HepG2 (cell line): ENCODE data around the gene IQCE. TPM values are rescaled to one million over a fixed set of nuclear protein-coding genes. Genes with fewer than 3 reads are reported as not detected.

Experiments used
- ETV5 ChIP-seq: IDR thresholded peaks from 2 replicates; pipeline ENCODE4 v1.6.1; 2018; ENCODE audit warnings: missing biosample characterization, missing genetic modification reagents, inconsistent platforms, borderline replicate concordance
- GMEB1 ChIP-seq: sonication (generic); formaldehyde crosslinking; IDR thresholded peaks from 2 replicates; pipeline ENCODE4 v1.5.1; 2020; ENCODE audit warnings: missing genetic modification reagents, mild to moderate bottlenecking, borderline replicate concordance
- KDM5B ChIP-seq: sonication (generic); formaldehyde crosslinking; IDR thresholded peaks from 2 replicates; pipeline ENCODE4 v1.4.0; 2020; ENCODE audit warnings: missing genetic modification reagents, mild to moderate bottlenecking, borderline replicate concordance
- RAD21 ChIP-seq: fragments of 450-650 bp; formaldehyde crosslinking; IDR thresholded peaks from 2 replicates; pipeline ENCODE4 v1.5.0; 2020; ENCODE audit warnings: mild to moderate bottlenecking
- SALL1 ChIP-seq: sonication (generic); formaldehyde crosslinking; IDR thresholded peaks from 2 replicates; pipeline ENCODE4 v1.8.0; 2022; ENCODE audit warnings: mild to moderate bottlenecking, missing genetic modification reagents
- SKIL ChIP-seq: sonication (generic); formaldehyde crosslinking; IDR thresholded peaks from 2 replicates; pipeline ENCODE4 v1.8.0; 2022; ENCODE audit warnings: missing genetic modification reagents, mild to moderate bottlenecking, moderate library complexity, borderline replicate concordance
- SMARCC2 ChIP-seq: fragments of 450-650 bp; IDR thresholded peaks from 2 replicates; pipeline ENCODE4 v1.6.1; 2017; ENCODE audit warnings: antibody characterized with exemption, mild to moderate bottlenecking
- SRY ChIP-seq: sonication (generic); formaldehyde crosslinking; IDR thresholded peaks from 2 replicates; pipeline ENCODE4 v1.8.0; 2022; ENCODE audit warnings: mild to moderate bottlenecking, missing genetic modification reagents
- STAG1 ChIP-seq: sonication (generic); formaldehyde crosslinking; IDR thresholded peaks from 2 replicates; pipeline ENCODE4 v1.4.0; 2020; ENCODE audit warnings: missing genetic modification reagents
- ZNF331 ChIP-seq: sonication (generic); formaldehyde crosslinking; IDR thresholded peaks from 2 replicates; pipeline ENCODE4 v1.4.0; 2020; ENCODE audit warnings: missing genetic modification reagents
- ZNF703 ChIP-seq: sonication (generic); formaldehyde crosslinking; IDR thresholded peaks from 2 replicates; pipeline ENCODE4 v1.5.1; 2020; ENCODE audit warnings: missing genetic modification reagents, mild to moderate bottlenecking, moderate library complexity, borderline replicate concordance
- ZNF770 ChIP-seq: sonication (generic); formaldehyde crosslinking; IDR thresholded peaks from 2 replicates; pipeline ENCODE4 v1.5.0; 2020; ENCODE audit warnings: mild to moderate bottlenecking, missing genetic modification reagents
- ZNF788 ChIP-seq: sonication (generic); formaldehyde crosslinking; IDR thresholded peaks from 2 replicates; pipeline ENCODE4 v1.5.0; 2020; ENCODE audit warnings: mild to moderate bottlenecking, missing genetic modification reagents, borderline replicate concordance
- ZUFSP ChIP-seq: sonication (generic); formaldehyde crosslinking; IDR thresholded peaks from 2 replicates; pipeline ENCODE4 v1.9.0; 2021; ENCODE audit warnings: missing genetic modification reagents, mild to moderate bottlenecking, borderline replicate concordance
- polyA plus RNA-seq, 8 experiments: library from polyadenylated mRNA; depleted of rRNA in 3 of 8; stranded (reverse) in 7 of 8; unstranded in 1 of 8; fragments of >200 nt; fragmentation: Illumina TruSeq in 4 of 8; extraction: Trizol in 4 of 8; gene quantifications; 2 replicates each; pipeline versions ENCODE4 v1.2.1 to v1.2.3, GENCODE V29; 2011 to 2016; ENCODE audit warnings: low read depth in 4 of 8, missing spikeins in 1 of 8, mixed read lengths in 1 of 8; ENCODE audit not compliant: insufficient read depth in 1 of 8
- total RNA-seq, 5 experiments: library from RNA; depleted of rRNA; stranded (reverse); fragments of >200 nt; fragmentation: Illumina TruSeq; extraction: Trizol; gene quantifications; 2 replicates each; pipeline ENCODE4 v1.2.3, GENCODE V29; 2016; ENCODE audit warnings: low read depth in 1 of 5

IQCE gene
- total and polyA plus RNA-seq, 2 of the 13 experiments (the other 11 are each of a cell fraction or from before 2014, with no cell fraction given), result 1.5 to 2.5 TPM

GRCh38 chr7:2567679-2568278 lies 9.0 kb downstream of the IQCE start (continued):
- no peak for TF ChIP-seq SKIL (CRISPR knock-in tag)
- TF ChIP-seq SRY (CRISPR knock-in tag), result 0 out of 2 replicates have a peak, but pooled peaks have one; percentile 28
- TF ChIP-seq SALL1, result peak; percentile 37; the same call in 1 of the 2 replicates
- TF ChIP-seq STAG1, result peak; percentile 91
- TF ChIP-seq ZUFSP, result no peak
- TF ChIP-seq ZNF703 (CRISPR knock-in tag), result 0 out of 2 replicates have a peak, but pooled peaks have one; percentile 28
- 0 out of 2 replicates have a peak, but pooled peaks have one; percentile 44 for TF ChIP-seq GMEB1 (CRISPR knock-in tag)
- TF ChIP-seq ZNF770 (CRISPR knock-in tag), result 0 out of 2 replicates have a peak, but pooled peaks have one; percentile 2
- TF ChIP-seq ETV5, result 0 out of 2 replicates have a peak, but pooled peaks have one; percentile 20
- no peak for TF ChIP-seq SMARCC2
- 0 out of 2 replicates have a peak, but pooled peaks have one; percentile 38 for TF ChIP-seq KDM5B
- 0 out of 2 replicates have a peak, but pooled peaks have one; percentile 8 for TF ChIP-seq ZNF788
- no peak for TF ChIP-seq ZNF331 (CRISPR knock-in tag)
- peak; percentile 71 for TF ChIP-seq RAD21
